Ascending aorta (tissue), 2 donors: ENCODE results near the gene TRIP10. TPM values are rescaled to one million over a fixed set of nuclear protein-coding genes. Genes with fewer than 3 reads are reported as not detected.
"Not testable (repeated sequence)": the region's sequence is repeated elsewhere in the genome, so short reads cannot be mapped to it uniquely, and the experiment has no call there.

Experiments
- DNase-seq, 2 donors: peaks; one replicate each; pipeline ENCODE4 v3.0.0-alpha.2; 2019; ENCODE audit warnings: low spot score in 2 of 2
- H3K27ac ChIP-seq, 2 donors: fragments of 200-600 bp; sonication (generic); one replicate each; pipeline ENCODE4 v1.5.1; 2016 to 2017; ENCODE audit warnings: mild to moderate bottlenecking in 1 of 2
- H3K27me3 ChIP-seq: fragments of 200-600 bp; sonication (generic); one replicate; pipeline ENCODE4 v1.5.1; 2017
- H3K36me3 ChIP-seq, 2 donors: fragments of 200-600 bp; sonication (generic); one replicate each; pipeline ENCODE4 v1.5.1; 2016
- H3K4me1 ChIP-seq, 2 donors: fragments of 200-600 bp; sonication (generic); one replicate each; pipeline ENCODE4 v1.5.1; 2016 to 2017; ENCODE audit warnings: mild to moderate bottlenecking in 1 of 2
- H3K4me3 ChIP-seq, 2 donors: fragments of 200-600 bp; sonication (generic); one replicate each; pipeline ENCODE4 v1.5.1; 2016 to 2017; ENCODE audit warnings: mild to moderate bottlenecking in 1 of 2
- H3K9me3 ChIP-seq, 2 donors: fragments of 200-600 bp; sonication (generic); one replicate each; pipeline ENCODE4 v1.5.1; 2016
- intact Hi-C: fragments of 100-400 bp; cut with DNase I; formaldehyde crosslinking; loops from one replicate; pipeline ENCODE4 v1.15.1; 2023
- total RNA-seq: library from RNA; depleted of rRNA; stranded (reverse); fragments of >200 nt; gene quantifications from one replicate; pipeline ENCODE4 v1.1.0, GENCODE V29; 2016
- TF ChIP-seq, protein P1 (sequence below), 3 experiments: fragments of 200-600 bp in 2 of 3; fragments of 450-650 bp in 1 of 3; sonication (generic) in 2 of 3; IDR thresholded peaks; one replicate each; pipeline ENCODE4 v1.5.1; 2016 to 2019; ENCODE audit warnings: antibody characterized with exemption in 3 of 3, mild to moderate bottlenecking in 1 of 3, moderate library complexity in 1 of 3

The TRIP10 gene
- total RNA-seq, 1 donor from 2014 or later = 109 TPM

DNA sequence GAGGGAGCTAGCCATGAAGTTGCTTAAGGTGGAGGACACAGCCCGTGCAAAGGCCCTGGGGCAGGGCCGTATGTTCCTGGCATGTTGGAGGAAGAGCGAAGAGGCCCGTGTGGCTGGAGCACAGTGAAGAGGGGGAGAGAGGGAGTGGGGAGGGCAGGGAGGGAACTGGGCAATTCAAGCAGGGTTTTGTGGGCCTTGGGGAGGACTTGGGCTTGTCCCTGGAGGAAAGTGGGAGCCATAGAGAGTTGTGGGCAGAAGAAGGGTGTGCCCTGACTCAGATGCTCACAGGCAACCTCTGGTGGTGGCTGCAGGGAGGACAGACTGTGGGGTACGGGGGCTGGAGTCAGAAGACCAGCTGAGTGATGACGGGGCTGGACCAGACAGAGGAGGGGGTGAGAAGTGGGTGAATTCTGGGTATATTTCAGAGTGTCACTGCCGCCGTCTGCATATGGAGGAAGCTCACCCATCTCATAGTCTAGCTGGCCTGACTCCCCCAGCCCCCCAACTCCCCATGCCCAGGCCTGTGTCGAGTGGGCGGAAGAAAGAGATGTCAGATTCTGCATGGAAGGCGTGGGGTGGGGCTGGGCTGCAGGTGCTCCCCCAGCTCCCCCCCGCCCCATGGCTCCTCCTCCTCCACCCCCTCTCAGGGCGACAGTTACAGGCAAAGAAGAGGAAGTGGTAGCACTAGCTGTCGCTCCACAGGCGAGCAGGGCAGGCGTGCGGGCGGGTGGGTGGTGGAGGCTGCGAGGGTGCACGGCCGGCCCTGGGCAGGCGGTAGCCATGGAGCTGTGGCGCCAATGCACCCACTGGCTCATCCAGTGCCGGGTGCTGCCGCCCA lies 32.8 kb downstream of the TRIP10 start, which contains the start of gene VAV1:
TSS of gene VAV1 (plus strand) at position 681 of the 838 bp plus-strand sequence. CDS start at position 781, 100 bp downstream.
- intact Hi-C loops = no loop called here
- peaks cover 0 to 1% of the 10 kb centered on the region in 2 donors for H3K4me1 ChIP-seq
- H3K9me3 ChIP-seq = no peaks in the 10 kb centered on the region
- peak within 1 kb of the TSS in 1 of 2 donors; percentile 33 for H3K27ac ChIP-seq
- DNase-seq = peak; percentile 21 to 72
- TF ChIP-seq, protein P1, sequence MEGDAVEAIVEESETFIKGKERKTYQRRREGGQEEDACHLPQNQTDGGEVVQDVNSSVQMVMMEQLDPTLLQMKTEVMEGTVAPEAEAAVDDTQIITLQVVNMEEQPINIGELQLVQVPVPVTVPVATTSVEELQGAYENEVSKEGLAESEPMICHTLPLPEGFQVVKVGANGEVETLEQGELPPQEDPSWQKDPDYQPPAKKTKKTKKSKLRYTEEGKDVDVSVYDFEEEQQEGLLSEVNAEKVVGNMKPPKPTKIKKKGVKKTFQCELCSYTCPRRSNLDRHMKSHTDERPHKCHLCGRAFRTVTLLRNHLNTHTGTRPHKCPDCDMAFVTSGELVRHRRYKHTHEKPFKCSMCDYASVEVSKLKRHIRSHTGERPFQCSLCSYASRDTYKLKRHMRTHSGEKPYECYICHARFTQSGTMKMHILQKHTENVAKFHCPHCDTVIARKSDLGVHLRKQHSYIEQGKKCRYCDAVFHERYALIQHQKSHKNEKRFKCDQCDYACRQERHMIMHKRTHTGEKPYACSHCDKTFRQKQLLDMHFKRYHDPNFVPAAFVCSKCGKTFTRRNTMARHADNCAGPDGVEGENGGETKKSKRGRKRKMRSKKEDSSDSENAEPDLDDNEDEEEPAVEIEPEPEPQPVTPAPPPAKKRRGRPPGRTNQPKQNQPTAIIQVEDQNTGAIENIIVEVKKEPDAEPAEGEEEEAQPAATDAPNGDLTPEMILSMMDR (IDR thresholded peaks at IDR 0.05) = no peak
- no peaks in the 10 kb centered on the region for H3K27me3 ChIP-seq
- peak within 1 kb of the TSS; percentile 10 to 60 for H3K4me3 ChIP-seq
- no peaks in the 10 kb centered on the region for H3K36me3 ChIP-seq

- intact Hi-C loops = no loop called here
- TF ChIP-seq, protein P1 (IDR thresholded peaks at IDR 0.05) = no peak
- Histone ChIP-seq H3K27me3 (no peaks in the 10 kb centered on the region), H3K27ac (peak overlapping the region in 1 of 2 donors; percentile 33), H3K36me3 (no peaks in the 10 kb centered on the region), H3K4me1 (no peaks in the 10 kb centered on the region), H3K4me3 (peak overlapping the region; percentile 10 to 60), H3K9me3 (no peaks in the 10 kb centered on the region)
- DNase-seq = no peak
Measured at GRCh38 chr19:6772866-6773322, 33.4 kb downstream of the TRIP10 start.

DNA sequence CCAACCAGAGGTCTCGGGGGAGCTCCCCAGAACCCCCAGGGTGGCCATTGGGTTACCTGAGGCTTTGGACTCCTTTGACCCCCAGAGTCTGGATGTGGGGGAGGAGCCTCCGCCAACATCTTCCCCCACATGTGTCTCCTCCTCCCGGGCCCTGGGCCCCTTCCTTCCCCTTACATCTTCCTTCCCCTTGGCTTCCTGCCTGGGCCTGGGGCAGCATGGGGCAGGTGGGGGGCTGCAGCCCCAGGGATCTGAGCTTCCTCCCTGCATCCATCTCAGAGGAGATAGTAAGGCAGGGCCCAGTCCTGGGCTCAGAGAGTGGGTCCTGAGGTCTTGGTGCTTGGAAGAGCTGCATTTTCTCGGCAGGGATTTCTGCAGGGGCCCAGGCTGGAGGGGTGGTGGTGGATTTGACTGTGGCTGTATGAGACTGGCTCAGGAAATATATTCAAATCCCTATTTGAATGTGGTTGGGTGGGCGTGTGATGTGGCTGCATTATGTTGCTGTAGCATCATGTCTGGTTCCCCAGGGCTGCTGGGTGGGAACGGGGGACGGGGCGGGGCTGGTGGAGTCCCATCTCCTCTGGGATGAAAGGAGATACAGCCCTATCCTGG lies 33.9 kb downstream of the TRIP10 start:
- no peaks in the 10 kb centered on the region for H3K27me3 ChIP-seq
- peak overlapping the region in 1 of 2 donors; percentile 33 for H3K27ac ChIP-seq
- no peaks in the 10 kb centered on the region for H3K36me3 ChIP-seq
- intact Hi-C loops = no loop called here
- peak in 1 of 2 donors; percentile 65 for DNase-seq
- H3K4me1 ChIP-seq = no peaks in the 10 kb centered on the region
- peak overlapping the region; percentile 10 to 60 for H3K4me3 ChIP-seq
- H3K9me3 ChIP-seq = no peaks in the 10 kb centered on the region
- TF ChIP-seq, protein P1 (IDR thresholded peaks at IDR 0.05) = no peak

DNA sequence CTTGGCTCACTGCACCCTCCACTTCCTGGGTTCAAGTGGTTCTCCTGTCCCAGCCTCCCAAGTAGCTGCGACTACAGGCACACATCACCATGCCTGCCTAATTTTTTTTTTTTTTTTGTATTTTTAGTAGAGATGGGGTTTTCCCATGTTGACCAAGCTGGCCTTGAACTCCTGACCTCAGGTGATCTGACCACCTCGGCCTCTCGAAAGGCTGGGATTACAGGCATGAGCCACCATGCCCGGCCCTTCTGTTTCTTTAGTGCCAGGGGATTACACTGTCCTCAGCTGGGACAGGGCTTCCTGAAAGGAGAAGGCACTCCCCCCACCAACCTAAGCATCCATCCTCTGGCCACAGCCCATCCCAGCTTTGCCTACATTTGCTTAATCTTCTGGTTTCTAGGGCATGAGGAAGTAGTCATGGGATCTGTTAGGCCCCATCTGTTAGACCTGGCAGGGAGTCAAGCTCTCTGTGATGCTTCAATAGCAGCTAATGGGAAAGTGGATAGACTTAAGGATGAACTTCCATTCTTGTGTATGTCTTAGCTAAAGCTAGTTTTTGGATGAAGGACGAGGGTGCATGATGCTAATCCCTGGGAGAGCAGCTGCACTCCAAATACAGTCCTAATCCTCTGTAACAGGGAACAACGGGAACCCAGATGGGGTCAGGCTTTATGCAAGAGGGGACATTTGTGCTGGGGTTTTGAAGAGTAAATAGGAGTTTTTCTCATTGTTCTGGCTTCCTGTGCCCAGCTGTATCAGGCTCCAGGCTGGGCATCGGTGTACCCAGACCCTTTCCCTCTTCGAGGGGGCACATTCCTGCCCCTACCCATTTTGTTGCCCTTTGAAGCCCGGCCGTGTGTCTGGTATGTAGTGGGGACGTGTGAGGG lies 35.6 kb downstream of the TRIP10 start:
- H3K36me3 ChIP-seq = no peaks in the 10 kb centered on the region
- intact Hi-C loops = no loop called here
- no peaks in the 10 kb centered on the region for H3K4me1 ChIP-seq
- H3K4me3 ChIP-seq = no peak overlapping the region
- DNase-seq = no peak
- no peaks in the 10 kb centered on the region for H3K9me3 ChIP-seq
- TF ChIP-seq, protein P1 (IDR thresholded peaks at IDR 0.05) = no peak
- no peak overlapping the region for H3K27ac ChIP-seq
- no peaks in the 10 kb centered on the region for H3K27me3 ChIP-seq

- H3K36me3 ChIP-seq, H3K4me1 ChIP-seq, H3K27ac ChIP-seq, H3K27me3 ChIP-seq, H3K9me3 ChIP-seq, intact Hi-C loops, H3K4me3 ChIP-seq, DNase-seq: not testable (repeated sequence)
Measured at GRCh38 chr19:6776045-6776444, 36.6 kb downstream of the TRIP10 start.
